GM21447 (cell line): ENCODE results near the gene ILKAP.

Experiments
- ATAC-seq: cut with Tn5 transposase; IDR thresholded peaks from one replicate; pipeline ENCODE4 v1.9.1; 2021; ENCODE audit not compliant: unreplicated experiment

The ILKAP gene

GRCh38 chr2:238152771-238153688 lies 50.5 kb downstream of the ILKAP start:
- no peak for ATAC-seq

DNA sequence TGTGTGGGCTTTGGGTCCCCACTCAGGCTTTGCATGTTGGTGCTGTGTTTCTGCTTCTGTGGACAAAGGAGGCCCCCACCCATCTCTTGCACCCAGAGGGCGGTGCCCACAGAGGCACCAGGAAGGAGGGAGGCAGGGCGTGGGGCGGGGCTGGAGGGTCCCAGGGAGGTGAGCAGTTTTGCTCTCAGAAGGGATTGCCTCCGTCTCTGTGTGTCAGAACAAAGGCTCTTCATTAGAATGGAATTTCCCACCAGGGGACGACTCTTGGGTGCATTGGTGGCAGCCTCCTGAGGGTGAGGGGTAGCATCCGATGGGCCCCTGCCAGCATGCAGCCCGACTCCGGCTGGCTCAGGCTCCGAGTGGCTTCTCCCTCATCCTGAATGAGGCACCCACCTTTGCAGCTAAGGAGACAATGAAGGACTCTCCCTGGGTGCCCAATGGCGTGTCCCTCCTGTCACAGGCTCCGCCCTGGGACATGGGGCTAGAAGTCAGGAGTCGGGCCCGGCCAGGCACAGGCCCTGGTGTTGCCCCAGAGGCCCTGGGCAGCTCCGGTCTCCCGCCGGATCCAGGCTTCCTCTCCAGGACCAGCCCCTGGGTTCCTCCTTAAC lies 51.8 kb downstream of the ILKAP start:
- no peak for ATAC-seq

DNA sequence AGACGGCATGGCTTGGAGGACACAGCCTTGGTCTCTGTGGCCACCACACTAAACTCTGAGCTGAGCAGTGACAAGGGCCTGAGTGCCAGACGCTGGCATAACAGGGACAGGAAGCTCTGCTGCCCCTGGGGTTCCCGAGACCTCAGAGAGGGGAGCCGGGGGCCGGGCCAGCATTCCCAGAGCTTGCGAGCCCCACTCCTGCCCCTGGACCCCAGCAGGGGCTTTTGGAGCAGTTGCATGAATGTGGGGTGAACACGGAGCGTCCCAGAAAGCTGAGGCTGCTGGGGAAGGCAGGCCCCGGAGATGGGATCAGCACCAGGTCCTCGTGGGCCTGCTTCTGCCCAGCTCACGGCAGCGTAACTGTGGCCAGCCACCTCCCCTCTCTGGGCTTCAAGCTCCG lies 52.3 kb downstream of the ILKAP start:
- no peak for ATAC-seq

GRCh38 chr2:238150686-238151085 lies 52.8 kb downstream of the ILKAP start:
- ATAC-seq = no peak

DNA sequence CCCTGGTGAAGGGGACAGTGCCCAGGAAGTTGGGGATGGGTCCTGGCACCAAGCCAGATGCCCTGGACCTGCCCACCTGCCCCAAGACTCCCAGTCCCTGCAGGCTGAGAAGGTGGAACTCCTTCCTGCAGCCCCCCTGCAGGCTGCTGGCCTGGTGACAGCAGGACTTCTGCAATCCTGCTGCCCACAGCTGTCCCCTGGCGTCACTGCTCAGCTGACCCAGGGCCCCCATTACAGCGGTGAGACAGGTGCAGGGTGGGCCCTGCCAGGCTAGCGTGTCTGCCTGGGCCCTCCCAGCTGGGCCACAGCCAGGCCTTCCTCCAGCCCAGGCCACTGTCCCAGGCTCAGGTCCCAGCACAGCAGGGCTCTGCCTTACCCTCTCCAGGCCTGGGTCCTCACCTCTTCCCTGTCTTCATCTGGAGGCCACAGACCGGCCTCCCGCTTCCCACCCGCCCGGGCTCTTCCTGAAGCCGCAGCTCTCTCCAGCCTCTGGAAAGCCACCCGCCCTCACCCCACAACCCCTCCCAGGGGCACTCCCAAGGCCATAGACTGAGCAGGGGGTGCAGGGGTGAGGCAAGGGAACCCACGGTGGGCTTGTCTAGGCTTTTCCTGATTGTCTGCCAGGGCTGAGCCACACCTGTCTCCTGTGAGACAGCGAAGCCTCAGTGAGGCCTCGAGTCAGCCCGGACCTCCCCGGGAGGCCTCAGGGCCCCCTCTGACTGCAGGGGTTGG lies 53.5 kb downstream of the ILKAP start:
- ATAC-seq = no peak

DNA sequence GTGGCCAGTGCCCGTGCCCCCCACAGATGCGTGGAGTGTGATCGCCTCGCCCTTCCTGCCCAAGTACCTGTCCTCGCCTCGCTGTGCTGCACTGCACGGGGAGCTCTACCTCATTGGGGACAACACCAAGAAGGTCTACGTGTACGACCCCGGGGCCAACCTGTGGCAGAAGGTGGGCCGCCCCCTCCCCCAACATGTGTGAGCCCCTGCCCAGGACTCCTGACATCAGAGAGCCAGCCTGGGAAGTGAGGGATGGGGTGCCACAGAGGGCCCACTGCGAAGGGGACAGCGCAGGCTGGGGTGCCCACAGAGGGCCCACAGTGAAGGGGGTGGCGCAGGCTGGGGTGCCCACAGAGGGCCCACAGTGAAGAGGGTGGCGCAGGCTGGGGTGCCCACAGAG lies 54.5 kb downstream of the ILKAP start:
- ATAC-seq = no peak

- ATAC-seq = no peak
Observed at GRCh38 chr2:238146884-238147544, 56.5 kb downstream of the ILKAP start.

DNA sequence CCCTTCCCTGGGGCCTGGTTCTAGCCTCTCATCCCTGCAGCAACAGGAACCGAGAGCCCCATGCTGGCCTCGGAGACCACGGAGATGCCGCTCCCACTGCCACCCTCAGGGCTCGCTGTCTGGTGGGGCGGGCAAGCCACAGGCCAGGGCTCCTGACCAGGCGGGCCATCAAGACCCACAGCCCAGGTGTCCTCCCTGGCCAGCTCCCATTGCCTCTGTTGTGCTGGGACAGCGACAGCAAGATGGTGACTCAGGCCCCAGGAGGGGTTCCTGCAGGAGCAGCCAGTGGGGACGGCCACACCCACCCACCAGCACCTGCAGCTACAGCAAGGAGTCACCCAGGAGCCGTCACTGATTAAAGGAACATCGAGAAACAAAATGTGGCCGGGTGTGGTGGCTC lies 57.6 kb downstream of the ILKAP start:
- no peak for ATAC-seq

DNA sequence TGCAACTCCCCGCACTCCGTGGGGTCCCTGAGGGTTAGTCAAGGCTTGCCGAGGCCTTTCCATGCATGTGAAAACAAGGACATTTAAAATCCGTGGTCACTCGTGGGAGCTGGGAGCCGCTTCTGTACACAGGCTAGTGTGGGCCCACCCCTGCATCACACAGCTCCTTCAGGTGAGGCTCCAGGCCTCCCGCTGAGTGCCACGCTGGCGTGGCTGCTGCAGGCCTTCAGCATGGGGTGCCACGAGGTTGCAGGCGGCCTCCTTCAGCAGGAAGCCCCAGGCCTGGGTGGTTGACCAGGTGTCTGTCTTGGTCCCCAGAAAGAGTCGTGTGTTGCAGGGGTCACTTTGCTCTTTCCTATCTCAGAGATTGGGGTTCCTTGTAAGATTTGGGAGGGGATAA lies 58.4 kb downstream of the ILKAP start:
- ATAC-seq = no peak

DNA sequence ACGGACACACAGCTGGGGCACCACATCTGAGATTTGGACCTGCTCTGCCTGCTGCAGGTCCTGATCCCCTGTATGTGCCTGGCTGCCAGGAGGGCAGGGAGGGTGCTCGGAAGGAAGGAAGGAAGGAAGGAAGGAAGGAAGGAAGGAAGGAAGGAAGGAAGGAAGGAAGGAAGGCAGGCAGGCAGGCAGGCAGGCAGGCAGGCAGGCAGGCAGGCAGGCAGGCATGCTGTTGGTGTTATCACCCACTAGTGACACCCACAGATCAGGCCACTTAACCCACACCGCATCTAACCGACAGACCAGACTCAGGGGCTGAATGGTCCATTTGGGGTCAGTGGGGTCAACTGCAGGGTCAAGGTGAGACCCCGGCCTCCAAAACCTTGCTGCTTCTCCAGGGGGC lies 59.2 kb downstream of the ILKAP start:
- ATAC-seq = no peak

GRCh38 chr2:238143239-238143951 lies 60.1 kb downstream of the ILKAP start:
- ATAC-seq = no peak

- ATAC-seq = no peak
Observed at GRCh38 chr2:238142382-238143205, 60.9 kb downstream of the ILKAP start.

DNA sequence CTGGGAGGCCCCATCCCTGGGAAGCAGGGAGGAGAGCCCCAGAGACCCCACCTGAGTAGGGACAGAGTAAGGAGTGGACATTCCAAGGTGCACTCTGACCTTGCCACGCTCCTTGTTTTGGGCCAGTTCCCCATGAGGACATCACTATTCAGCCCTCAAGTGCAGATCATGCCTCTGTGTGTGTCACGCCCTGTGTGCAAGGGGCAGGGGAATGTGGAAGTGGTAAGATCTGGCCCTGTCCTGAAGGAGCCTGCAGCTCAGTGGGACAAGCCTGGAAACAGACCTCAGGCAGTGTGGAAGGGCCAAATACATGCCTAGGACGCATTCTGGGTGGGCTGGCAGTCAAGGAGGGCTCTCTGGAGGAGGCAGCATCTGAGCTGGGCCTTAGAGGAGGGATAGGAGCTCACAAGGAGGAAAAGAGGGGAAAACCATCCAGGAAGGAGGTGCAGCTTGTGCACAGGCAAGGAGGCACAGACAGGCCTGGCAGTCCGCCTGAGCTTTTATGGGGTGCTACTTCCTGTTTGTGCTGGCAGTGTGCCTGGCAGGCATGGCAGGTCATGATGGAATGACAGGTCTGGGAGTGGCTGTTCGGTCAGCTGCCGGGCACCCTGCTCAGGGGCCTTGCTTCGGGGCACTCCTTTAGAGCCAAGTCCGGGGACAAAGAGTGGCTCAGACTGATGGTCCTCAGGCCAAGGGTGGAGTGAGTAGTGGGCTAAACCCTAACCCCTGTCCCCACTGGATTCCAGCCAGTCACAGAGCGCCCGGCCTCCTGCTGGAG lies 61.8 kb downstream of the ILKAP start:
- no peak for ATAC-seq

GRCh38 chr2:238140721-238141540 lies 62.6 kb downstream of the ILKAP start:
- ATAC-seq = no peak

- no peak for ATAC-seq
Observed at GRCh38 chr2:238140040-238140439, 63.5 kb downstream of the ILKAP start.

- no peak for ATAC-seq
Observed at GRCh38 chr2:238139196-238140039, 64.1 kb downstream of the ILKAP start.
